GM23338 (cell line): Measurements from ENCODE around the gene KCNMA1.

Experiments used
- EZH2 ChIP-seq: fragments of 200-600 bp; sonication (generic); IDR thresholded peaks from one replicate; pipeline ENCODE4 v1.8.0; 2017; ENCODE audit warnings: antibody characterized with exemption, mild to moderate bottlenecking, low read depth; ENCODE audit not compliant: unreplicated experiment
- EZH2phosphoT487 ChIP-seq: fragments of 200-600 bp; sonication (generic); IDR thresholded peaks from one replicate; pipeline ENCODE4 v1.8.1; 2018; ENCODE audit warnings: antibody characterized with exemption; ENCODE audit not compliant: unreplicated experiment
- TF ChIP-seq, protein P1 (sequence below), 2 experiments: fragments of 200-600 bp in 1 of 2; sonication (generic) in 1 of 2; conservative IDR thresholded peaks; 2 replicates each; pipeline versions ENCODE4 v1.5.1 to v1.6.1; 2016 to 2017; ENCODE audit warnings: antibody characterized with exemption in 2 of 2, low read depth in 2 of 2, mild to moderate bottlenecking in 2 of 2, moderate library complexity in 1 of 2

DNA sequence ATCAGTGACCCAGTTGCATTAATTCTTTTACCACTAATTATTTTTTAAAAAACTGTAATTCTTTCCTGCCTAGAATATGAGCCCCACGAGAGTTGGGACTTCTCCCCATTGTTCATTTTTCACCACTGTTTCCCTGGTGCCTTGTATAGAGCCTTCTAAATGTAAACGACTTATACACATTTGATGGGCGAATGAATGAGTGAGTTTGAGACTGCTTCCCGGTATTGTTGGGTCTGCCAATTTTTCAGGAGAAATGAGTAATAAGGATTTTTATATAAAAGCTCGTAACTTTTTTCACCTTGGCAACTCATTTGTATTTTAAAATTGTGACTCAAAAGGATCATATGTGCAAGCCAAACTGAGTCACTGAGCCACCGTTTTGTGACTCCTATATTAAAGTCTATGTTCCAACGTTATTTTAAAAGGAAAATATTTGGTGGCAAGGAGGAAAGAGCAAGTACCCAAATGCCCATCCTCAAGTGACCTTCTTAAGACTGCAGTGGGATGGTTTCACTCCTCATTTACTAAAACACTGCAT lies 621.3 kb downstream of the KCNMA1 start:
- no peak for TF ChIP-seq EZH2phosphoT487
- TF ChIP-seq, protein P1, sequence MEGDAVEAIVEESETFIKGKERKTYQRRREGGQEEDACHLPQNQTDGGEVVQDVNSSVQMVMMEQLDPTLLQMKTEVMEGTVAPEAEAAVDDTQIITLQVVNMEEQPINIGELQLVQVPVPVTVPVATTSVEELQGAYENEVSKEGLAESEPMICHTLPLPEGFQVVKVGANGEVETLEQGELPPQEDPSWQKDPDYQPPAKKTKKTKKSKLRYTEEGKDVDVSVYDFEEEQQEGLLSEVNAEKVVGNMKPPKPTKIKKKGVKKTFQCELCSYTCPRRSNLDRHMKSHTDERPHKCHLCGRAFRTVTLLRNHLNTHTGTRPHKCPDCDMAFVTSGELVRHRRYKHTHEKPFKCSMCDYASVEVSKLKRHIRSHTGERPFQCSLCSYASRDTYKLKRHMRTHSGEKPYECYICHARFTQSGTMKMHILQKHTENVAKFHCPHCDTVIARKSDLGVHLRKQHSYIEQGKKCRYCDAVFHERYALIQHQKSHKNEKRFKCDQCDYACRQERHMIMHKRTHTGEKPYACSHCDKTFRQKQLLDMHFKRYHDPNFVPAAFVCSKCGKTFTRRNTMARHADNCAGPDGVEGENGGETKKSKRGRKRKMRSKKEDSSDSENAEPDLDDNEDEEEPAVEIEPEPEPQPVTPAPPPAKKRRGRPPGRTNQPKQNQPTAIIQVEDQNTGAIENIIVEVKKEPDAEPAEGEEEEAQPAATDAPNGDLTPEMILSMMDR (conservative IDR thresholded peaks at IDR 0.05; ENCODE audit: low read depth in 2 of 2), result no peak
- TF ChIP-seq EZH2, result no peak
